Mammary epithelial cell (primary cell): ENCODE data around the gene IQCK.

Experiments used
- CTCF ChIP-seq, 2 donors: IDR thresholded peaks in 1 of 2; conservative IDR thresholded peaks in 1 of 2; 2 replicates each; pipeline ENCODE4 v1.5.1; 2011 to 2012; ENCODE audit warnings: inconsistent platforms in 2 of 2, low read length in 2 of 2, mild to moderate bottlenecking in 2 of 2, control low read depth in 1 of 2, low read depth in 1 of 2; ENCODE audit not compliant: insufficient read depth in 1 of 2; ENCODE audit errors: extremely low read depth in 1 of 2
- EZH2 ChIP-seq: IDR thresholded peaks from 2 replicates; pipeline ENCODE4 v1.6.1; 2012; ENCODE audit warnings: low read length, inconsistent platforms, borderline replicate concordance

- TF ChIP-seq CTCF (conservative IDR thresholded peaks at IDR 0.05 in 1 of 2, IDR thresholded peaks at IDR 0.05 in 1 of 2; ENCODE audit: extremely low read depth in 1 of 2, insufficient read depth in 1 of 2, low read depth in 1 of 2, low read length in 2 of 2) (no peak), EZH2 (no peak)
Measured at GRCh38 chr16:19884611-19885450, 166.8 kb downstream of the IQCK start, which contains the start of gene GPRC5B.
